Melanocyte of skin (primary cell): ENCODE measurements around the gene DPH5. TPM values are rescaled to one million over a fixed set of nuclear protein-coding genes. Genes with fewer than 3 reads are reported as not detected.

ENCODE experiments used
- total RNA-seq, 2 donors: library from RNA; depleted of rRNA; stranded (reverse); fragments of >200 nt; gene quantifications; 2 replicates each; pipeline ENCODE4 v1.2.3, GENCODE V29; 2012

The DPH5 gene
- total RNA-seq, result 10 to 100 TPM; 26.8 to 28.0 TPM

DNA sequence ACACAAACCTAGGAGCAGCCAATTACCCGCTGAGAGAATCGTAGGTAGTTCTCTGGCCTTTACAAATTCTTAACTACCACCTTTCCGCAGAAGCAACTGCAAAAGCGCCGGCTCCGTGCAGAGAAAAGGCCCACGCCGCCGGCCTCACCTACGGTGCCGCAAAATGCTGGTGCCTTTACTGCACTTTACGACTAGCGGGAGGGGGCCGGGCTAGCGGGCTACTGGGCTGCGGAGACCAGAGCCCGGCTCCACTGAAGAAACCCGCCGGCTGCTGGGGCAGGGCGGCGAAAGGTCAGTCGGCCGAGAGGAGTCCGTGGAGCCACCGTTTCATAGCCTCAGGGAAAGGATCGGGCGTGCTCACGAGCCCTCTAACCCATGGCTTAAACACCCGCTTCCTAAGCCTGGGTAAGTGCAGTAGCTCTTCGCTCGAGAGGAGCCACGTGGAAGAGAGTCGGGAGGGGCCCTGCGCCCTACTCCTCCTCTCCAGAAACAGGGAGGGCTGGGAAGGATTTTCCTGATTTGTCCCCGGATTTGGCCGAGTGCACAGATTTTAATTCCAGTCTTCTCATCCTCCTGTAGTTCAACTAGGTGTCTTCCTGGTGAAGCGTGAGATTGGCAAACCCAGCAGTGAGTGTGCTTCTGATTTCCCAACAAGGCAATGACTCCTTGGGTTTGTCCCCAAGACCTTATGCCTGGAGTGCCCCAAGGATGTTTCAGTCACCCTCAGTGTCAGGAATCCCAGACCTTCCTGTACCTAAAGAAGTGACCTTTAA is at the start of gene DPH5:
TSS of gene DPH5 (minus strand) at position 128 of the 773 bp plus-strand sequence. CDS start 341 bp downstream, outside the sequence.

Other genes with a start within 250 kb of the DPH5 start
- 10 to 100 TPM; 25.1 to 33.3 TPM for gene EXTL2, start 130.9 kb downstream of the DPH5 start, total RNA-seq
- 10 to 100 TPM; 45.1 to 56.3 TPM for gene SLC30A7, start 129.7 kb downstream of the DPH5 start, total RNA-seq
- gene S1PR1, start 211.2 kb upstream of the DPH5 start, total RNA-seq, result under 1 TPM in 1 of 2 donors, not detected in 1; 0.33 TPM